Measurements from ENCODE around the gene FKBP5.
"Not testable (repeated sequence)": the region's sequence is repeated elsewhere in the genome, so short reads cannot be mapped to it uniquely, and the experiment has no call there.

FKBP5 gene

DNA sequence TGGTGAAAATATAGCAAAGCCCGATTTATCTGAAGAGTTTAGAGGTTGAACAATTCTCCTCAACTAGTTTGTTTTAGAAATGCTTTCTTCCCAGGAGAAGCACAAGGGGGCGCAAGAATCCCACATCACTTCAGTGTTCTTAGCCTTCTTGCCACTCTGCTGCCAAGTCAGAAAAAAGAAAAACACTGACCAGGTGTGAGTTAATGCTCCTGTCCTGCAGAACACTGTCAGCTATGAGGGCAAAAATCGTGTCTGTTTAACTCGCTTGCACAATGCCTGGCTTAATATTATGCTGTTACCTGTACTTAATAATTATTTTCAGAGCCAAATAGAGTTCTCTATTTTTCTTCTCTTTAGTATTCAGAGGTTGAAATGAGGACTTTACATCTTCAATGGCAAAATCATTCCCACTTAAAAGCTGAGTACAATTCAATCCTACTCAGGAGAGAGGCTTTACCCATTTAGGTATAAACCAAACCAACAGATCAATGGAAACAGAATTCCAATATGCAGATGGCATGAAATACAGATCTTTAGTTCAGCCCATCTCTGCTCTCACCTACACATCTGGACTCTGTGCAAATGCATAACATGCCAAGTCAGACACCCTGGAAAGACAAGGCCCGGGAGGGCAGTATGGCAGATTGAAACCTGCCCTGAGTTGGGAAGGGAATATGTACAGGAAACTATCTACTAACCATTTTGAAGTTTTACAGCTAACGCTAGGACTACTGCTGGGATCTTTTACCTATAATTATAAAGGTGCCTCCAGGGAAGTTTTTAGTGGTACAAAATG is 104.6 kb downstream of the FKBP5 start:
- H3K4me3 ChIP-seq (ENCODE audit: control insufficient read depth, low read depth, low read length): no peak overlapping the region
- TF ChIP-seq CTCF (IDR thresholded peaks at IDR 0.05; ENCODE audit: control insufficient read depth, insufficient read depth, low read depth, low read length, missing control alignments): peak; percentile 83
- peak; percentile 33 for DNase-seq (ENCODE audit: low read depth)

- TF ChIP-seq CTCF (IDR thresholded peaks at IDR 0.05; ENCODE audit: control insufficient read depth, insufficient read depth, low read depth, low read length, missing control alignments): no peak
- H3K4me3 ChIP-seq (ENCODE audit: control insufficient read depth, low read depth, low read length): no peak overlapping the region
- no peak for DNase-seq (ENCODE audit: low read depth)
Observed at GRCh38 chr6:35582315-35582714, 106.4 kb downstream of the FKBP5 start.

DNA sequence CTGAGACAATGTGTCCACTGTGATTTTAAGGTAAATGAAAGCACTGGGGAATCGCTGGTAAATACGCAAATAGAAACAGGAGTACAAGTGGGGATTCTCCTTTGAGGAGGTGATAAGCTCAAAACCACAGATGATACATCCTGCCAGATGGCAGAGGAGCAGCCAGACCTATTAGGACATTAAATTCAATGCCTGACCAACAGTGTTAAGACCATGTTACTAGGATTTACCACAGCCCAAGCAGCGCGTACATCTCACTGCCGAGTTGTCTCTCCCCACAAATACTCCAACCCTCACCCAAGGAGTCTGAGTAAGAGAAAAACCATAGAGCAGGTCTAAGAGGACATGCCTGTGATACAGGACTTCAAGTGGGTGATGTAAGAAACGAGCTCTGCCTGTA is 107.1 kb downstream of the FKBP5 start:
- TF ChIP-seq CTCF (IDR thresholded peaks at IDR 0.05; ENCODE audit: control insufficient read depth, insufficient read depth, low read depth, low read length, missing control alignments): no peak
- H3K4me3 ChIP-seq (ENCODE audit: control insufficient read depth, low read depth, low read length): no peak overlapping the region
- no peak for DNase-seq (ENCODE audit: low read depth)

- no peak for TF ChIP-seq CTCF (IDR thresholded peaks at IDR 0.05; ENCODE audit: control insufficient read depth, insufficient read depth, low read depth, low read length, missing control alignments)
- DNase-seq (ENCODE audit: low read depth): no peak
- H3K4me3 ChIP-seq (ENCODE audit: control insufficient read depth, low read depth, low read length): no peak overlapping the region
Observed at GRCh38 chr6:35580836-35581235, 107.9 kb downstream of the FKBP5 start.

GRCh38 chr6:35576682-35577081 is 112.0 kb downstream of the FKBP5 start:
- H3K4me3 ChIP-seq (ENCODE audit: control insufficient read depth, low read depth, low read length): no peak overlapping the region
- no peak for TF ChIP-seq CTCF (IDR thresholded peaks at IDR 0.05; ENCODE audit: control insufficient read depth, insufficient read depth, low read depth, low read length, missing control alignments)
- no peak for DNase-seq (ENCODE audit: low read depth)

GRCh38 chr6:35573495-35574110 is 115.1 kb downstream of the FKBP5 start:
- no peak for DNase-seq (ENCODE audit: low read depth)
- TF ChIP-seq CTCF (IDR thresholded peaks at IDR 0.05; ENCODE audit: control insufficient read depth, insufficient read depth, low read depth, low read length, missing control alignments): no peak
- no peak overlapping the region for H3K4me3 ChIP-seq (ENCODE audit: control insufficient read depth, low read depth, low read length)

- DNase-seq (ENCODE audit: low read depth); H3K4me3 ChIP-seq (ENCODE audit: control insufficient read depth, low read depth, low read length): not testable (repeated sequence)
Observed at GRCh38 chr6:35570885-35571330, 117.8 kb downstream of the FKBP5 start.
